ENCODE measurements around the gene PGK1.
A peak's percentile ranks its signal among the peaks of the same experiment; 100 is the strongest.

The PGK1 gene

GRCh38 chrX:78105944-78106650 lies 2.0 kb downstream of the PGK1 start:
- Histone ChIP-seq H3K27me3 (ENCODE audit: insufficient read depth, low read length) (no peaks in the 10 kb centered on the region), H2AFZ (ENCODE audit: low read length) (no peak overlapping the region), H3K4me2 (ENCODE audit: low read length) (peak overlapping the region; percentile 90), H3F3A (ENCODE audit: insufficient read depth, low read length) (no peaks in the 10 kb centered on the region), H3K9me2 (ENCODE audit: low read depth, low read length) (no peaks in the 10 kb centered on the region), H3K4me3 (ENCODE audit: low read depth, low read length, poor library complexity, severe bottlenecking) (peak overlapping the region; percentile 94), H3K9me3 (ENCODE audit: low read length) (no peaks in the 10 kb centered on the region), H4K20me1 (ENCODE audit: insufficient read depth, low read length) (no peaks in the 10 kb centered on the region), H3K36me3 (ENCODE audit: insufficient read depth, low read length) (peaks cover 60% of the 10 kb centered on the region), H3K79me2 (ENCODE audit: insufficient read depth, low read length) (peaks cover 64% of the 10 kb centered on the region), H3K27ac (ENCODE audit: low read depth, low read length, poor library complexity, severe bottlenecking) (no peak overlapping the region), H3K4me1 (ENCODE audit: insufficient read depth, low read length, severe bottlenecking) (peaks cover 45% of the 10 kb centered on the region), H3K9ac (ENCODE audit: low read length) (peak overlapping the region; percentile 97; the same call in 1 of the 2 replicates)
- TF ChIP-seq EZH2 (IDR thresholded peaks at IDR 0.05; ENCODE audit: borderline replicate concordance, low read length) = no peak
- TF ChIP-seq CTCF (IDR thresholded peaks at IDR 0.05; ENCODE audit: low read length) = no peak

- peak overlapping the region; percentile 90 for H3K4me2 ChIP-seq (ENCODE audit: low read length)
- H3K4me3 ChIP-seq (ENCODE audit: low read depth, low read length, poor library complexity, severe bottlenecking) = peak overlapping the region; percentile 94
- peaks cover 45% of the 10 kb centered on the region for H3K4me1 ChIP-seq (ENCODE audit: insufficient read depth, low read length, severe bottlenecking)
- no peaks in the 10 kb centered on the region for H3K9me2 ChIP-seq (ENCODE audit: low read depth, low read length)
- no peak for TF ChIP-seq EZH2 (IDR thresholded peaks at IDR 0.05; ENCODE audit: borderline replicate concordance, low read length)
- TF ChIP-seq CTCF (IDR thresholded peaks at IDR 0.05; ENCODE audit: low read length) = no peak
- H3K36me3 ChIP-seq (ENCODE audit: insufficient read depth, low read length) = peaks cover 66% of the 10 kb centered on the region
- H4K20me1 ChIP-seq (ENCODE audit: insufficient read depth, low read length) = no peaks in the 10 kb centered on the region
- H3K9me3 ChIP-seq (ENCODE audit: low read length) = no peaks in the 10 kb centered on the region
- H3K79me2 ChIP-seq (ENCODE audit: insufficient read depth, low read length) = peaks cover 68% of the 10 kb centered on the region
- H3K27ac ChIP-seq (ENCODE audit: low read depth, low read length, poor library complexity, severe bottlenecking) = no peak overlapping the region
- no peaks in the 10 kb centered on the region for H3F3A ChIP-seq (ENCODE audit: insufficient read depth, low read length)
- no peak overlapping the region for H2AFZ ChIP-seq (ENCODE audit: low read length)
- no peaks in the 10 kb centered on the region for H3K27me3 ChIP-seq (ENCODE audit: insufficient read depth, low read length)
- no peak overlapping the region; the same call in 1 of the 2 replicates for H3K9ac ChIP-seq (ENCODE audit: low read length)
These were observed 2.6 kb downstream of the PGK1 start for GRCh38 chrX:78106651-78106986.

GRCh38 chrX:78109458-78109857 lies 5.4 kb downstream of the PGK1 start:
- TF ChIP-seq CTCF (IDR thresholded peaks at IDR 0.05; ENCODE audit: low read length) = no peak
- no peaks in the 10 kb centered on the region for H3F3A ChIP-seq (ENCODE audit: insufficient read depth, low read length)
- no peak overlapping the region for H3K4me3 ChIP-seq (ENCODE audit: low read depth, low read length, poor library complexity, severe bottlenecking)
- H3K4me1 ChIP-seq (ENCODE audit: insufficient read depth, low read length, severe bottlenecking) = peaks cover 39% of the 10 kb centered on the region
- no peaks in the 10 kb centered on the region for H3K9me3 ChIP-seq (ENCODE audit: low read length)
- H2AFZ ChIP-seq (ENCODE audit: low read length) = no peak overlapping the region
- peaks cover 2% of the 10 kb centered on the region; the same call in 1 of the 2 replicates for H4K20me1 ChIP-seq (ENCODE audit: insufficient read depth, low read length)
- H3K9me2 ChIP-seq (ENCODE audit: low read depth, low read length) = no peaks in the 10 kb centered on the region
- H3K4me2 ChIP-seq (ENCODE audit: low read length) = no peak overlapping the region
- peaks cover 90% of the 10 kb centered on the region for H3K36me3 ChIP-seq (ENCODE audit: insufficient read depth, low read length)
- H3K27ac ChIP-seq (ENCODE audit: low read depth, low read length, poor library complexity, severe bottlenecking) = no peak overlapping the region
- no peak overlapping the region for H3K9ac ChIP-seq (ENCODE audit: low read length)
- H3K79me2 ChIP-seq (ENCODE audit: insufficient read depth, low read length) = peaks cover 65% of the 10 kb centered on the region
- H3K27me3 ChIP-seq (ENCODE audit: insufficient read depth, low read length) = no peaks in the 10 kb centered on the region

All from OCI-LY1 (cell line).